GM10248 (cell line): Measurements from ENCODE around the gene CLEC10A.

ENCODE experiments used
- CTCF ChIA-PET: fragments of 300-600 bp; sonication (Branson Sonifier 250); formaldehyde crosslinking; extraction: SDS; loops from one replicate; lab custom pipeline; 2021; ENCODE audit warnings: antibody characterized with exemption; lab: Yijun Ruan, JAX
- POLR2A ChIA-PET: fragments of 350-650 bp; sonication (Branson Sonifier 250); formaldehyde crosslinking; extraction: SDS; loops from one replicate; lab custom pipeline; 2020; ENCODE audit warnings: antibody characterized with exemption; lab: Yijun Ruan, JAX
- DNase-seq: peaks from one replicate; pipeline ENCODE4 v3.0.0; 2012; ENCODE audit errors: extremely low spot score
- TF ChIP-seq, protein P1 (sequence below): IDR thresholded peaks from 2 replicates; pipeline ENCODE4 v1.5.1; 2012; ENCODE audit warnings: mild to moderate bottlenecking, low read depth; ENCODE audit errors: extremely low read depth, missing control alignments, control extremely low read depth

The CLEC10A gene

DNA sequence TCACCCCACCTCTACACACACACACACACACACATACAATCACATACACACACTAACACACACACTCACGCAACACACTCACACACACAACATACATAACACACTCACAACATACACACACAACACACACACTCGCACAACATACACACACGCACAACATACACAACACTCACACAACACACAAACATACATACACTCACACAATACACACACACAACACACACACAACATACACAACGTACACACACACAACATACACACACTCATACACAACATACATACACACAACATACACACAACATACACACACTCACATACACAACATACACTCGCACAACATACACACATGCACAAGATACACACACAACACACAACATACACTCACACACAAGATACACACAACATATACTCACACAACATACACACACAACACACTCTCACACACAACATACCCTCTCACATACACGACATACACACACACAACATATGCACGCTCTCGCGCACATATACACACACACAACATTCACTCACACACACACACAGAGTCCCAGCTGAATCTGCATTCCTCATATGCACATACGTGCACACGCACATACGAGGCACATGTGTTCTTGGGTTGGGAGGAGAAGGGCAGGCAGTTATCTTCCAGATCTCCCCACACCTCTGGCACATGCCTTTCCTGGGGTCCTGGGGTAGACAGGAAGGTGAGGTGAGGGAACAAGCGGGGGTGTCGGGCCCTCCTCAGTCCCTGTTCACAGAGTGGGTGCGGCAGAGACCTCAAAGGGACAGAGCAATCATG is 33.4 kb upstream of the CLEC10A start:
- ChIA-PET CTCF (no interaction called here), POLR2A (no interaction called here)
- TF ChIP-seq, protein P1, sequence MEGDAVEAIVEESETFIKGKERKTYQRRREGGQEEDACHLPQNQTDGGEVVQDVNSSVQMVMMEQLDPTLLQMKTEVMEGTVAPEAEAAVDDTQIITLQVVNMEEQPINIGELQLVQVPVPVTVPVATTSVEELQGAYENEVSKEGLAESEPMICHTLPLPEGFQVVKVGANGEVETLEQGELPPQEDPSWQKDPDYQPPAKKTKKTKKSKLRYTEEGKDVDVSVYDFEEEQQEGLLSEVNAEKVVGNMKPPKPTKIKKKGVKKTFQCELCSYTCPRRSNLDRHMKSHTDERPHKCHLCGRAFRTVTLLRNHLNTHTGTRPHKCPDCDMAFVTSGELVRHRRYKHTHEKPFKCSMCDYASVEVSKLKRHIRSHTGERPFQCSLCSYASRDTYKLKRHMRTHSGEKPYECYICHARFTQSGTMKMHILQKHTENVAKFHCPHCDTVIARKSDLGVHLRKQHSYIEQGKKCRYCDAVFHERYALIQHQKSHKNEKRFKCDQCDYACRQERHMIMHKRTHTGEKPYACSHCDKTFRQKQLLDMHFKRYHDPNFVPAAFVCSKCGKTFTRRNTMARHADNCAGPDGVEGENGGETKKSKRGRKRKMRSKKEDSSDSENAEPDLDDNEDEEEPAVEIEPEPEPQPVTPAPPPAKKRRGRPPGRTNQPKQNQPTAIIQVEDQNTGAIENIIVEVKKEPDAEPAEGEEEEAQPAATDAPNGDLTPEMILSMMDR, result no peak
- no peak for DNase-seq

DNA sequence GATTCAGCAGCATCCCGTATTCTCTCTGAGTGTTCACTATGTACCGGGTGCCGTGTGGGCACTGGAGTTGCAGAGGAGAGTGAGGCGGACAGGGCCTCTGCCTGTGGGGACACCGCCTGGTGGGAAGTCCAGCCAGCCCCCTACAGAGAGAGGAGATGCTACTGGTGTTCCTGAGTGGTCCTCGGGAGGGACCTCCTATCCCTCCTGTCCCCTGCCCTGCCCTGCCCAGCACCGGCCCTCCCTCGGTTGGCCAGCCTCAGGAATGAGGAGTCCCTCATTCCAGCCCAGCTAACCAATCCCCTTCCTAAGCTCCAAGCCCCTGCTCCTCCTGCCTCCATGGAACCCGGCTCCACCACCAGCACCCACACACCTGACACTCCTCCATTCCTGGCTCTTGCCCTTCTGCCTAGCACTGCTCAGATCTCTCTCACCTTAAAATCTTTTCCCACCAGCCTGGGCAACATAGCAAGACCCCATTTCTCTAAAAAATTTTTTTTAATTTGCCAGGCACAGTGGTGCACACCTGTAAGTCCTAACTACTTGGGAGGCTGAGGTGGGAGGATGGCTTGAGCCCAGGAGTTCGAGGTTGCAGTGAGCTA is 32.6 kb upstream of the CLEC10A start:
- CTCF ChIA-PET, result interaction anchor here (1.0 kb wide), 2 partner anchors 25 to 60 kb away, joined by 3 read pairs; no protein-coding TSS in a partner anchor
- TF ChIP-seq, protein P1, result no peak
- POLR2A ChIA-PET, result no interaction called here
- no peak for DNase-seq

DNA sequence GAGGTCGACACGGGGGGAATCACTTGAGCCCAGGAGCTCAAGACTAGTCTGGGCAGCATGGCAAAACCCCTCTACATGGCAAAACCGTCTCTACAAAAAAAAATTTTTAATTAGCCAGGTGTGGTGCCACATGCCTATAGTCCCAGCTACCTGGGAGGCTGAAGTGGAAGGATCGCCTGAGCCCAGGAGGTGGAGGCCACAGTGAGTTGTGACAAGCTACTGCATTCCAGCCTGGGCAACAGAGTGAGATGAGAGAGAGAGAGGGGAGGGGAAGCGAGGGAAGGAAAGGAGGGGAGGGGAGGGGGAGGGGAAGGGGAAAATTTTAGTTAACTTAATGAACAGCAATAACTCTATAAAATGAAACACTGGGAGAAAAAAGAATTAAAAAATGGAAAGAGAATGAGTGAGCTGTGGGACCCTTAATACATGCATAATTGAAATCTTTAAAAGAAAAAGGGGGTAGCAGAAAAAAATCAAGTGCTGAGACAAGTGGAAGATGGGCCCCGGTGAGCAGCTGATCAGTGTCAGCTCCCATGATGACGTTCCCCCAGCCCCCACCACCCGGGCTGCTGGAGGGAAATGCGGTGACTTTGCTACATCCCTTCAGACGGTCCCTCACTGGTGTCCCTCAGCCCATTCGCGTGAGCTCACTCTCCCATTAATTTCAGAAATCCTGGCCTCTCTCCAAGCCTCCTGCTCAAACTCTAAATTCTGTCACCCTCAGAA is 31.9 kb upstream of the CLEC10A start:
- ChIA-PET POLR2A (no interaction called here), CTCF (interaction anchor here (1.0 to 1.9 kb wide), 4 partner anchors 10 to 61 kb away, joined by 3 to 4 read pairs (median 3); no protein-coding TSS in a partner anchor)
- DNase-seq, result no peak
- TF ChIP-seq, protein P1, result no peak

DNA sequence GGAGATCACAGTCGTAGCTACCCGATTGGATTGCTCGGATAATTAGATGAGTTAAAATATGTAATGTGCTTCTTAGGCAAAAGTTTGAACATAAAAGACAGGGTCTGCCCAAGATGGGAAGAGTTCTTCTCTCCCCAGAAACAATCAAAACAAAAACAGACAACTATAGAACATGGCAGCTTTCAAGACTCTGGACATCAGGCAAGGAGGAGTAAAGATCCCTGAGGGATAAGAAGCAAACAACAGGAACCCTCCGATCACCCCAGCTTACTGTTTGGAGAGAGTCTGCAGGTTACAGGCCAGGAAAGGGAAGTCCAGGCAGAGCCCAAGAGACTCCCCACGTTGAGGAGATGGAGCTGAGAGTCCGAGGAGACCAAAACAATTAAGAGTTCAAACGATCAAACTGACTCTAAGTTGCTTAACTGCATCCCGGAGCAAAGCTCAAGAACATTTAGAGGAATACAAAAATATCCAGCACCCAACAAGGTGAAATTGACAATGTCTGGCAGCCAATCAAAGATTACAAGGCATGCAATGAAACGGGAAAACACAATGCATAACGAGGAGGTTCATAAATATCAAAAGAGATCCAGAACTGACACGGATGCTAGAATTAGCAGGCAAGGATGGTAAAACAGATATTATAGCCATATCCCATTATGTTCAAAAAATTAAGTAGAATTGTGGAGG is 30.7 kb upstream of the CLEC10A start:
- ChIA-PET POLR2A (no interaction called here), CTCF (interaction anchor here (1.2 to 1.9 kb wide), 4 partner anchors 9 to 61 kb away, joined by 3 to 5 read pairs (median 4); no protein-coding TSS in a partner anchor)
- TF ChIP-seq, protein P1, result no peak

DNA sequence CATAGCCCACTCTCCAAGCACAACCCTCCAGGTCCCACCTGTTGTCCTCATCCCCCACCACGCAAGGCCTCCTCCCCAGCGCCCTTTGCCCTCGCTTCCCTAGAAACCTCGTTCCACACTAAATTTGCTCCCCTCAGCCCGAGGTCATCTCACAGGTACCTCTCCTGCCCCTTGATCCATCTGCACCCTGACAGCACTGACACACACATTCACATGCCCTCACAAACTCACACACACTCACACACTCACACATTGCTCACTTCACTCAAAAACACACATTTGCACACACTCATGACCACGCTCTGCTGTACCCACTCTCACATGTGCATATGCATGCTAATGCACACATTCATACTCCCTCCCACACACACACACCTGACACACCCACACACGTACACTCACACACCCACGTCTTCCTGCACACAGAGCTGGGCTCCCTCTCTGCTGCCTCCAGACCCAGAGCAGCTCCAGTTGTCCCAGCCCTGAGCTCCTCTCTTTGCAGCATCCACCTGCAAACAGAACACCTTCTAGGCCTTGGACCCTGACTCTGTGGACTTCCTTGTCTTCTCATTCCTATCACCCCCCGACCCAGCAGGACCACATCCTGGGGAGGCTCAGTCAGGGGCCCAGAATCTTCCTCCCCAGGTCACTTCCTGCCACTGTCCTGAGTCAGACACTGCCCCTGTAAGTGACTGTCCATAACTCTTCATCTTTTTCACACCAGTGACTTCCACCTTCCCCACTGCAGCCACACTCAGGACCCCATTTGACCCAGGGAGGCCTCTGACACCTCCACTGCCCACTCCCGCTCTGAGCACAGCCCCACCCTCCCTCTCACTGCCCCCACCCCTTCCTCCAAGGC is 29.6 kb upstream of the CLEC10A start:
- POLR2A ChIA-PET, result no interaction called here
- TF ChIP-seq, protein P1, result no peak
- CTCF ChIA-PET, result interaction anchor here (0.9 to 1.6 kb wide), 5 partner anchors 24 to 63 kb away, joined by 4 to 5 read pairs (median 4); no protein-coding TSS in a partner anchor
- peak; percentile 28 for DNase-seq

More for the DNA sequence above, 30.7 kb upstream of the CLEC10A start:
- DNase-seq, result no peak
